Left ventricle myocardium inferior (tissue), 1 donor: ENCODE data around the gene RAB37. TPM values are rescaled to one million over a fixed set of nuclear protein-coding genes. Genes with fewer than 3 reads are reported as not detected.

Experiments used
- DNase-seq: peaks from one replicate; pipeline ENCODE4 v3.0.0-alpha.2; 2020
- H3K27ac ChIP-seq: fragments of 200-600 bp; replicated peaks from 2 replicates; pipeline ENCODE4 v1.8.0; 2021
- H3K27me3 ChIP-seq: fragments of 200-600 bp; 2 replicates; pipeline ENCODE4 v1.8.0; 2021; ENCODE audit warnings: low read depth
- H3K36me3 ChIP-seq: fragments of 200-600 bp; 2 replicates; pipeline ENCODE4 v1.8.0; 2021
- H3K4me1 ChIP-seq: fragments of 200-600 bp; 2 replicates; pipeline ENCODE4 v1.8.0; 2021
- H3K4me3 ChIP-seq: fragments of 200-600 bp; 2 replicates; pipeline ENCODE4 v1.8.0; 2021; ENCODE audit warnings: mild to moderate bottlenecking, moderate library complexity
- H3K9me3 ChIP-seq: fragments of 200-600 bp; replicated peaks from 2 replicates; pipeline ENCODE4 v1.8.0; 2021
- intact Hi-C: fragments of 100-400 bp; cut with micrococcal nuclease; formaldehyde crosslinking; loops from one replicate; pipeline ENCODE4 v1.11.0; 2022
- total RNA-seq: library from RNA; stranded (reverse); fragmentation: NEBNext Ultra II Directional; extraction: Animal tissue kit (Norgen Biotek cat#: 25700); gene quantifications from one replicate; pipeline ENCODE4 v1.2.1, GENCODE V29; 2021
- TF ChIP-seq, protein P1 (sequence below): fragments of 200-600 bp; IDR thresholded peaks from 2 replicates; pipeline ENCODE4 v1.8.0; 2021; ENCODE audit warnings: antibody characterized with exemption, mild to moderate bottlenecking, borderline replicate concordance
- donor health status: DM: no; HTN: yes; CAD: no; lungs with severe emphysema.

The RAB37 gene
- total RNA-seq, 1 donor from 2014 or later = 1.9 TPM

DNA sequence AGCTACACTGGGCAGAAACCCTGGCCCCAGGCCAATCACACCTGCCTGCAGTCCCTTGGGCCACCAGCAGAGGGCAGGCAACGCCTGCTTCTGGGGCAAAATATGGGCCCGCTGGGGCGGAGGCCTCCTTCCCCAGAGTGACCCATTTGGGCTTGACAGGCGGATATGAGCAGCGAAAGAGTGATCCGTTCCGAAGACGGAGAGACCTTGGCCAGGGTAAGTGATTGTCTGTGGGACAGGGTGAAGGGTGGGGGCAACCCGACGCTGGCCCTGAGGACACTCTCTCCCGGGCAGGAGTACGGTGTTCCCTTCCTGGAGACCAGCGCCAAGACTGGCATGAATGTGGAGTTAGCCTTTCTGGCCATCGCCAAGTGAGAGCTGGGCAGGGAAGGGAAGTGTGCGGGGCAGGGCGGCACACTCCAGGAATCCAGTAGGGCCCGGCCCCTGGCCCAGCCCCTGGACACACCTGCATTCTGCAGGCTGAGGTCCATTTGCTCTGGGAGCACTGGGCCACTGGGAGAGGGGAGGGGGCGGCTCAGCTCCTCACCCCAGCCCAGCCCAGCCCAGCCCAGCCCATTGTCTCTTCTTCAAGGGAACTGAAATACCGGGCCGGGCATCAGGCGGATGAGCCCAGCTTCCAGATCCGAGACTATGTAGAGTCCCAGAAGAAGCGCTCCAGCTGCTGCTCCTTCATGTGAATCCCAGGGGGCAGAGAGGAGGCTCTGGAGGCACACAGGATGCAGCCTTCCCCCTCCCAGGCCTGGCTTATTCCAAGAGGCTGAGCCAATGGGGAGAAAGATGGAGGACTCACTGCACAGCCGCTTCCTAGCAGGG, 7.9 kb downstream of the RAB37 start:
- Histone ChIP-seq H3K36me3 (no peaks in the 10 kb centered on the region), H3K9me3 (no peaks in the 10 kb centered on the region), H3K4me3 (peak overlapping the region; percentile 58), H3K27ac (peak overlapping the region; percentile 87), H3K27me3 (peaks cover 19% of the 10 kb centered on the region), H3K4me1 (peaks cover 57% of the 10 kb centered on the region)
- DNase-seq = peak; percentile 89
- TF ChIP-seq, protein P1, sequence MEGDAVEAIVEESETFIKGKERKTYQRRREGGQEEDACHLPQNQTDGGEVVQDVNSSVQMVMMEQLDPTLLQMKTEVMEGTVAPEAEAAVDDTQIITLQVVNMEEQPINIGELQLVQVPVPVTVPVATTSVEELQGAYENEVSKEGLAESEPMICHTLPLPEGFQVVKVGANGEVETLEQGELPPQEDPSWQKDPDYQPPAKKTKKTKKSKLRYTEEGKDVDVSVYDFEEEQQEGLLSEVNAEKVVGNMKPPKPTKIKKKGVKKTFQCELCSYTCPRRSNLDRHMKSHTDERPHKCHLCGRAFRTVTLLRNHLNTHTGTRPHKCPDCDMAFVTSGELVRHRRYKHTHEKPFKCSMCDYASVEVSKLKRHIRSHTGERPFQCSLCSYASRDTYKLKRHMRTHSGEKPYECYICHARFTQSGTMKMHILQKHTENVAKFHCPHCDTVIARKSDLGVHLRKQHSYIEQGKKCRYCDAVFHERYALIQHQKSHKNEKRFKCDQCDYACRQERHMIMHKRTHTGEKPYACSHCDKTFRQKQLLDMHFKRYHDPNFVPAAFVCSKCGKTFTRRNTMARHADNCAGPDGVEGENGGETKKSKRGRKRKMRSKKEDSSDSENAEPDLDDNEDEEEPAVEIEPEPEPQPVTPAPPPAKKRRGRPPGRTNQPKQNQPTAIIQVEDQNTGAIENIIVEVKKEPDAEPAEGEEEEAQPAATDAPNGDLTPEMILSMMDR = peak; percentile 100
- intact Hi-C loops = no loop called here

DNA sequence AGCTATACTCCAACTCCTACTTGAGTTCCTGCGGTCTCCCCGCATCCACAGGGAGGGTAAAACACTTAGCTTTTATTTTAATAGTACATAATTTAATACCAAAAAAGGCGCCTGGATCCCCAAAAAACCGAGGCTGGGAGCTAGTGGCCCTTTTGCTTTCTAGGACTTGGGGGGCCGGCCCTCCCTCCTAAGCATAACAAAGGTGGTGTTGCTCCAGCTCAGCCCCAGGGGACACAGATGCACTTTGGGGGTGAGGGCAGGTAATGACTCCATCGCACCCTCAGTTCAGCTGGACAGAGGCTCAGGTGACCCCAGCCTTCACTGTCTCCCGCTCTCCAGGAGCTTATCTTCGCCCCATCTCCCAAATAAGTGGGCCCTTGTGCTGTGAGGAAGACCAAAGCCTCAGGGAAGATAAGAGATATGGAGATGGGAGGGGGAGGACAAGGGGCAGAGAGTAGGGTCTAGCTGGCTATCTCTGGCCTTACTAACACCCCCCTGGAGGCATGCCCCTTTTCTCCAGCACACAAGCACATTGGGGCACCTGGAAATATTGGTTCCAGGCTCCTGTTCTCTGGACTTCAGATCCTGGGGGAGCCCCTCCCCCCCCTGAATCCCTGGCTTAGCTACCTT, 8.6 kb downstream of the RAB37 start:
- Histone ChIP-seq H3K27ac (peak overlapping the region; percentile 87), H3K4me3 (peak overlapping the region; percentile 58), H3K27me3 (peaks cover 12% of the 10 kb centered on the region), H3K36me3 (no peaks in the 10 kb centered on the region), H3K4me1 (peaks cover 65% of the 10 kb centered on the region), H3K9me3 (no peaks in the 10 kb centered on the region)
- TF ChIP-seq, protein P1 = no peak
- DNase-seq = peak; percentile 3
- intact Hi-C loops = no loop called here

DNA sequence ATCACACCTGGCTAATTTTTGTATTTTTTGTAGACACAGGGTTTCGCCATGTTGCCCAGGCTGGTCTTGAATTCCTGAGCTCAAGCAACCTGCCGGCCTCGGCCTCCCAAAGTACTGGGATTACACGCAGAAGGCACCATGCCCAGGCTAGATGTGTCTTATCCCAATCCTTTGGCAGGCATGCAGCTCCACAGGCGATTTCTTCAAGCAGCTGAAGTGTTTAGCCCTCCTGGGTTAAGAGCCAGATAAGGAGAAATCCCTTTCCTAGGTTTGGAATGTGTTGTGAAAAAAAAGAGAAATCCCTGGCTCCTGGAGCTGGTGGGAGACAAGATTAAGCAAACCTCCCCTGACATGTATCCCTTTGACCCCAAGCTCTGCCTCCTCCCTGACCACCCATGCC, 9.3 kb downstream of the RAB37 start:
- Histone ChIP-seq H3K36me3 (no peaks in the 10 kb centered on the region), H3K4me3 (no peak overlapping the region), H3K27ac (peak overlapping the region; percentile 87), H3K4me1 (peaks cover 72% of the 10 kb centered on the region), H3K27me3 (peaks cover 5% of the 10 kb centered on the region), H3K9me3 (no peaks in the 10 kb centered on the region)
- intact Hi-C loops = no loop called here
- peak; percentile 2 for DNase-seq
- TF ChIP-seq, protein P1 = no peak

DNA sequence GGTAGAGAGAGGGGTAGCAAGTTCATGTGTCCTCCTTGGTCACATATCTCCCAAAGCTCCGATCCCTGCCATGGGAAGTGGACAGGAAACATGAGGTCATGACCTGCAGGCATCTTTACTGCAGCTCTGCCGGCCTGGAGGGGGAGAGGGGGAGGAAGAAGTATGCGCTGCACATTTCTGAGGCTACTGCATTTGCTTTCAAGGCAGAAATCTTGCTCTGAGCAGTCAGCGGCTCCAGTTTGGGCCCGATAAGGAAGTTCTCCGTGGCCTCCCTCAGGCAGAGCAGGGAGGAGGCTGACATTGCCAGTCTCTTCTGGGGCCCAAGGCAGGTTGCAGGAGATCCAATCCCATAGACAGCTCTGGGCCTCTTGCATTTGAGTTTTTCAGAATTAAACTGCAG, 9.9 kb downstream of the RAB37 start:
- Histone ChIP-seq H3K9me3 (no peaks in the 10 kb centered on the region), H3K27ac (peak overlapping the region; percentile 87), H3K27me3 (no peaks in the 10 kb centered on the region), H3K4me1 (peaks cover 74% of the 10 kb centered on the region), H3K4me3 (no peak overlapping the region), H3K36me3 (no peaks in the 10 kb centered on the region)
- peak; percentile 18 for DNase-seq
- intact Hi-C loops = no loop called here
- TF ChIP-seq, protein P1 = no peak

DNA sequence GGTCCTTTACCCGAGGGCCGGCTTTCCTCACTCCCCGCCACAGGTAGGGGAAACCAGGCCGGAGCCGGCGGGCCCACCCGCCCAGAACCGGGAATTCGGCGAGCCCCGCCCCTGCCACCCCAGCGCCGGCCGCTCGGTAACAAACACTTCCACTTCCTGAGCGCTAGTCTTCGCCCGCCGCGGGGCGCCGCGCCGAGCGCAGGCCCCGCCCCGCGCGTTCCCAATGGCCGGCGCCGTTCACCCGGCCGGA, 11.1 kb downstream of the RAB37 start:
- H3K4me3 ChIP-seq = peak overlapping the region; percentile 87
- H3K27ac ChIP-seq = peak overlapping the region; percentile 87
- H3K9me3 ChIP-seq = no peaks in the 10 kb centered on the region
- TF ChIP-seq, protein P1 = peak; percentile 40
- H3K27me3 ChIP-seq = no peaks in the 10 kb centered on the region
- intact Hi-C loops = loop anchor here (2.0 kb wide), 1 partner anchor 29 kb away; the partner anchor contains the start of gene NAT9
- peaks cover 84% of the 10 kb centered on the region for H3K4me1 ChIP-seq
- no peak for DNase-seq
- H3K36me3 ChIP-seq = no peaks in the 10 kb centered on the region
